GM21515 (cell line): Measurements from ENCODE around the gene ACOX1.
"Not testable (repeated sequence)": the region's sequence is repeated elsewhere in the genome, so short reads cannot be mapped to it uniquely, and the experiment has no call there.

Experiments
- ATAC-seq: cut with Tn5 transposase; IDR thresholded peaks from one replicate; pipeline ENCODE4 v1.9.1; 2021; ENCODE audit not compliant: unreplicated experiment

ACOX1 gene

DNA sequence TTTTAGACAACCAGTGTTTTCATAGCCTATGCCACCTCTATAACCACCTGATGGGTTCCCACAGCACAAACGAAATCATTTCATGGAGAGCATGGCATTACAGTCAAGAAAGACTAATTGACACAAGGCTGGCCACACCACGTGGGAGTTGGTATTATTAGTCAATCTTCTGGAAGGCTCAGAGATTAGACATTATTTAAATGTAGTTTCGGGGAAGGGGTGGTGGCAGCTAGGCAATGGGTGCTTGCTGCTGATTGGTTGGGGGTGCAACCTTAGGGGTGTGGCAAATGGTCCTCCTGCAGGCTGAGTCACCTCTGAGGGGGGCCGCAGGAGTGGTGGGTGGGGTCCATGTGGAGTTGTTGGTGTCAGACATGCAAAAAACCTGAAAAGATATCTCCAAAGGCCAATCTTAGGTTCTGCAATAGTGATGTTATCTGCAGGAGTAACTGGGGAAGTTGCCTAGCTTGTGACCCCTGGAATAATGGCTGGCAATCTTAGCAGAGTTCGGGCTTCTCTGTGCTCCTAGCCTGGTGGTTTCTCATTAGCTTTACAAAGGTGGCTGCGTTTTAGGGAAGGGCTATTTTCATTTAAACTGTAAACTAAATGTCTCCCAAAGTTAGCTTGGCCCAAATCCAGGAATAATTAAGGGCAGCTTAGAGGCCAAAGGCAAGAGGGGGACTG lies 4.7 kb upstream of the ACOX1 start:
- ATAC-seq: no peak

GRCh38 chr17:75981019-75981615 lies 2.2 kb upstream of the ACOX1 start:
- no peak for ATAC-seq

GRCh38 chr17:75980188-75981018 lies 1.4 kb upstream of the ACOX1 start:
- no peak for ATAC-seq

DNA sequence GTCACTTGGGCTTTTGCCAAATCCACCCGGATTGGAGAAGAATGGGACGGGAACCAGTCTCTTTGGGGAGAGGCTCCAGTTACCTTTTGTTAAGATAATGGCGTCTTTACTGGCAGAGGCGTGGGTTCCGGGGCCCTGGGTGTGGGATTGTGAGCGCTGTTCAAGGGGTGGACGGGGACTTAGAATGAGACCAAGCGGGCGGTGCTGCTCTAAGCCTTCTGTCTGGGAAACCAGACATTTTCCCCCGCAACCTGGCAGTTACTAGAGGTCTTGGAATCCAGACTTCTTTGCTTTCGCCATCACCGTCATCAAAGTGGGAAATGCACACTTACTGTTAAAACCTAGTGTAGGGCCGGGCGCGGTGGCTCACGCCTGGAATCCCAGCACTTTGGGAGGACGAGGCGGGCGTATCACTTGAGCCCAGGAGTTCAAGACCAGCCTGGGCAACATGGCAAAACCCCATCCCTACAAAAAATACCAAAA lies 780 bp upstream of the ACOX1 start:
- ATAC-seq: no peak

GRCh38 chr17:75976175-75976848 lies 2.7 kb downstream of the ACOX1 start:
- ATAC-seq: no peak

DNA sequence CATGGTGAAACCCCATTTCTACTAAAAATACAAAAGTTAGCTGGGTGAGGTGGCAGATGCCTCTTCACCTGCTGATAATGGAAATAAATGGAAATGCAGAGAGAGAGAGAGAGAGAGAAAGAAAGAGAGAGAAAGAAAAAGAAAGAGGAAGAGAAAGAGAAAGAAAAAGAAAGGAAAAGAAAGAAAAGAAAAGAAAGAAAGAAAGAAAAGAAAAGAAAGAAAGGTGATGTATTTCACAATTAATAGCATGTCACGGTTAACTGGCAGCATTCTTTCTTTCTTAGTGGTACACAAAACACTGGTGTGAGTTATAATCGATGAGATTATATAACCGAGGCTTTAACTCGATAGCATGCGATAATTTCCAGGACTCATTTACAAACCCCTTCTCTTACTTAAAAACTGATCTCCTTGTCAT lies 3.2 kb downstream of the ACOX1 start:
- ATAC-seq: no peak

GRCh38 chr17:75975187-75975586 lies 3.8 kb downstream of the ACOX1 start:
- ATAC-seq: not testable (repeated sequence)

DNA sequence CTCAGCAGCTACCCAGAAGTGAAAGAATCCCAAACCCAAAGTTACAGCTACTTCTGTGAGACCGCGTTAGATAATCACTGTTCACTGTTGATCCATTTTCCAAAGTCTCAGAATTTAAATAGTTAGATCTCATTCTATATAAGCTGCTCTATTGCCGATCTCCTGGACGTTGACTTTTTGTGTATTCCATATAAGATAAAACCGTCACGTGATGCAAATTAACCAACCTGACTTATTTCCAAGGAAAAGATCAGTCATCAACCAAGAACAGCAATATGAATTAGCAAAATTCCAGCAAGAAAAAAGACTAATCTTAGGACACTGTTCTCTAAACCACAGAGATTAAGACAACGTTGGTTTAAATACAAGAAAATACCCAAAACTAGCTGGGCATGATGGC lies 8.3 kb downstream of the ACOX1 start:
- ATAC-seq: no peak

- no peak for ATAC-seq
Measured at GRCh38 chr17:75970011-75970523, 8.9 kb downstream of the ACOX1 start.

- not testable (repeated sequence) for ATAC-seq
Measured at GRCh38 chr17:75969044-75969443, 9.9 kb downstream of the ACOX1 start.

- ATAC-seq: no peak
Measured at GRCh38 chr17:75965468-75965867, 13.5 kb downstream of the ACOX1 start.

DNA sequence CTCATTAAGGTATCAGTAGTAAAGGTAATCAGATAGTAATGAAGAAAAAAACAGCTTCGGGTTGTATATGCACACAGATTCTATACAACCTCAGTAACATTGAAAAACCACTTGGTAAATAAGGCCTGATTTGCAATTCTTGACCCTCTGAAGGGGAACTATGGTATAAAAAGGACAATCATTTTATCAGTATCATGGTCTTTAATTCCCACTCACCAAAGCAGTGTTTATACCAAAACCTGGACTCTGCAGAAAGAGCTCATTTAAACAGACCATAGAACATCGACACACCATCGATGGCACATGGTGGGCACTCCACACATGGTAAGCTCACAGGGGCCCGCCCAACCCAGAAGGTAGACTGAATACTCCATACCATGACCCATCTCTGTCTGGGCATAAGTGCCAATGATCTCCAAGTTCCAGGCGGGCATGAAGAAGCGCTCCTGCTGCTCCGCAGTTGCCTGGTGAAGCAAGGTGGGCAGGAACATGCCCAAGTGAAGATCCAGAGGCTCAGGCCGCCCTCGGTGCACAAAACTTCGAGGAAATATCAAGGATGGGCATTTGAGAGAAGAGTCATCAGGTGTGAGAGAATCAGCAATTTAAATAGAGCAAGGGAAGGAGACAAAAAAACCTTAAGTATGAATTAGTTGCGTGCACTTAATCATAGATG lies 19.0 kb downstream of the ACOX1 start:
- ATAC-seq: no peak

DNA sequence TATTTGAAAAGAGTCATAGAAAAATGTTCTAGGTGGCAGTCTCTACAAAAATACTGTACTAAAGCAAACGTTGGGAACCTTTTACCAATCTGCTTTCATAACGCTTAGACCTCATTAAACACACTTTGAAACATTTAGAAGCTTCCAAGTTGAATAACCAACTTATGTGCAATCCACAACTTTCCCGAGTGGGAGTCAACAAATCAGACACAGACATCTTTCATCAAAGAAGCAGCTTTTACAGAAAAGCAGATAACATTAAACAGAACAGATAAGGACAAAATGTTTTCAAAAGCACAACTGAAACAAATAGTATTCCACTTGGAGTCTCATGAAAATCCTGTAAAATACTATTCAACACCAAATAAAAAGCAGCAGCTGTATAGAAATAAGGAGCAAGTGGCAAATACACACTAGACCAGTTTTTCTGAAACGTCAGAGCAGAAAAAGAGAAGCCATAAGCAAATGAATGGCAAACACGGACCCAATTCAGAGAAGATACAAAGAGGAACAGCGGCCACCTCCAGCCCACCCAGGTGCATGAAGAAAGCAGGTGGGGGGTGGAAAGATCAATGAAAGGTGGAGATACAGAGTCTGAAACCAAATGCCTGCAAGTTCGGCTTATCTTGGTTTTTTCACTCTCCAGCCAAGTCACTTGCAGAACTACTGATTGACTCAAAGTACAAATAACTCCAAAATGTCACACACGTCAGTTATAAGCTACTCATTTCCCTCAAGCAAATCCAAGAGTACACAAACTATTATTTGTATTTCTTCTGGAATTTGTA lies 19.7 kb downstream of the ACOX1 start:
- ATAC-seq: no peak

DNA sequence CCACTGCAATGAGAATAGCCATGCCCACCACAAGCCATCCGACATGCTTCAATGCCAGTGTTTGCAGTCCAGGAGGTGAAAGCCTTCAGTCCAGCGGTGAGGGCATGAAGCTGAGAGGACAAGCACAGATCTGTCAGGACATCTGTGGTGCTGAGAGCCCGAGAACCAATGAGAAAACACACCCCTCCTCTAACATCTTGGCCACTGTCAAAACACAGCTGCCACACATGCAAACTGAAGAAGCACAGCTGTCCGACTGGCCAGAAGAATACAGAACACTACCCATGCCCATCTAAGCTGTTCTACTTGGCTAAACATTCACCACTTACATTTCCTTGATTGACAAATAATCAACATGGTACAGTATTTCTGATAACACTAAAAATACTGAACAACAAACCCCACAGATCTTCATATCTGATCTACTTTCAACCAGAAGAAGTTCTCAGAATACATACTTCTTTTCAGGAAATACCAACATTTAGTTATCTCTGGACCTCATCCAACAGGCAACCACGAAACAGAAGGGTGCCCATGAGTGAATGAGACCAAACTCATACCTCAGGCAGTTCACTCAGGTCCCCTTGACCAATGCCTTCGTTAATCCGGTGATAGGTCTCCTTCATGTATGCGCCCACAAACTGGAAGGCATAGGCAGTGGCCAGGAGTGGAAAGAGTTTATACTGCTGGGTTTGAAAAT lies 28.0 kb downstream of the ACOX1 start:
- ATAC-seq: no peak

DNA sequence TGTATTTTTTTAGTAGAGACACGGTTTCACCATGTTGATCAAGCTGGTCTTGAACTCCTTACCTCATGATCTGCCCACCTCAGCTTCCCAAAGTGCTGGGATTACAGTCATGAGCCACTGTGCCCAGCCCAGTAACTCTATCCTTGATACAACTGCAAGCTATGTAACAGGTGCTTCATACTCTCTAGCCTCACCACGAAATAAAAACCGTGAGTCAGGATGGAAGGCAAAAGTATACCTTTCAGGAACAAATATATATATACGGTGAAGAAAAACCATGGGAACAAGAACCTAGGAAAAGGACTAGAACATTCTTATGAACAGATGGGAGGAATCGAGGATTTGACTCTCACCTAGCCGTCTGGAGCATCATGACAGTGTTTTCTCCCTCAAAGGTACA lies 28.5 kb downstream of the ACOX1 start:
- ATAC-seq: no peak

DNA sequence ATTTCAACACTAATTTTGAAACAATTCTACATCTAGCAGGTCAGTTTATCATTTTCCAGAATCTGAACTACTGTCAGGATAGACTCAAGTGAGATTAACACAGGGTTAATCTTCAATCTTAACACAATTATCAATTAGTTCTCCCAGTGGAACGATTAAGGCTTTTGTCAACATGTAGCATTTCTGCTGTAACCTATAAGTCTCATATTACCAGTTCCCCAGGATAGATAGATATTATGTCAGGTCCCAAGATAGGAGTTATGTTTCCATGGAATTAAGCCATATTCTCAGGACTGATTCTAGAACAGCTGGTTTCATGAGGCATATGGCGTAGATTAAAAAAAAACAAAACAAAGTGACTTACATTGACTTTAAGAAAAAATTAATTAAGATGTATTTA lies 33.8 kb downstream of the ACOX1 start:
- ATAC-seq: no peak

- ATAC-seq: no peak
Measured at GRCh38 chr17:75943491-75943890, 35.5 kb downstream of the ACOX1 start.

DNA sequence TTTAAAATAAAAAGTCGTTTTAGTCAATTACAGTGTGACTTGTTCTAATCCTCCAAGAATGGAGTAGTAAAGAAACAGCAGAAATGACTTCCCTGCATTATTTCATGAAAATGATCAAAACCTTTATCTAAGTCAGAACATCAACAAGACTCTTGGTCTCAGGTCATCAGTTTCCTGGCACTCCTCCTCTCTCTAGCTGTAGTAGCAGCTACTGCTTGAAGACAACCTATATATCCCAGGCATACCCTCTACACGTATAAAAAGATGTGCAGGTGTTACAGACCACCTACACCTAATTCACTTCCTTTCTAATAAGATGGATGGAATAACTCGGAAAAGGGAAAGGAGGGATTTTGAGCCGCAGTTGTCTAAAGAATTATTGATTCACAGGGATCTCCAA lies 36.5 kb downstream of the ACOX1 start:
- ATAC-seq: no peak

DNA sequence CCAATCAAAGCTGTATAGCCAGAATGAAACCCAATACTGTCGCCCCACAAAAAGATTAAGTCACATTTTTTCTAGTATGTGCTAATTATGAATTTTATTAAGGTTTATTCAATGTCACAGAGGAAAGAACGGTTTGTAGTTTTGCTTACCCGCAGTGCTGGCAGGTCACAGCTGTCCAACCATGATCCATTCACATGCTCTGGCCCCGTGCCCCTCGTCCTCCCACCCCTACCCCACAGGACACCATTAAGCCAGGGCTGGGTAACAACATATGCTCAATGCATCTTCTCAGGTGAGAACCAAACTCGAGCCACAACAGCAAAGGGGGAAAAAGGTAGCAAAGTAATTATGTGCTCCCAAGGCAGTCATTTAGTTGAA lies 37.5 kb downstream of the ACOX1 start:
- no peak for ATAC-seq
